CD14-positive monocyte (primary cell): ENCODE data around the gene LTBP2. TPM values are rescaled to one million over a fixed set of nuclear protein-coding genes. Genes with fewer than 3 reads are reported as not detected.

Experiments
- DNase-seq, 3 donors: peaks; one replicate each; pipeline ENCODE4 v3.0.0-alpha.2; 2011 to 2022
- H2AFZ ChIP-seq: 2 replicates; pipeline ENCODE4 v1.6.0; 2012; ENCODE audit warnings: mild to moderate bottlenecking, low read depth, low read length, inconsistent platforms; ENCODE audit not compliant: insufficient read depth, poor library complexity, severe bottlenecking
- H3K27ac ChIP-seq, 2 donors: 1 replicate in 1 of 2; 2 replicates in 1 of 2; pipeline ENCODE4 v1.5.1; 2012 to 2013; ENCODE audit warnings: low read length in 2 of 2, control low read depth in 1 of 2, inconsistent platforms in 1 of 2, low read depth in 1 of 2, mild to moderate bottlenecking in 1 of 2
- H3K27me3 ChIP-seq, 2 donors: one replicate each; pipeline versions ENCODE4 v1.6.0 to v1.6.1; 2011 to 2013; ENCODE audit warnings: low read length in 2 of 2; ENCODE audit not compliant: control insufficient read depth in 2 of 2, insufficient read depth in 2 of 2
- H3K36me3 ChIP-seq, 2 donors: replicated peaks in 1 of 2; 1 replicate in 1 of 2; 2 replicates in 1 of 2; pipeline versions ENCODE4 v1.5.1 to v1.6.1; 2012 to 2013; ENCODE audit warnings: low read length in 2 of 2, control low read depth in 1 of 2, inconsistent platforms in 1 of 2, mild to moderate bottlenecking in 1 of 2; ENCODE audit not compliant: insufficient read depth in 2 of 2, control insufficient read depth in 1 of 2
- H3K4me1 ChIP-seq, 2 donors: 1 replicate in 1 of 2; 2 replicates in 1 of 2; pipeline versions ENCODE4 v1.5.1 to v1.6.1; 2012 to 2013; ENCODE audit warnings: low read length in 2 of 2, control low read depth in 1 of 2, inconsistent platforms in 1 of 2, mild to moderate bottlenecking in 1 of 2, moderate library complexity in 1 of 2; ENCODE audit not compliant: insufficient read depth in 2 of 2, control insufficient read depth in 1 of 2
- H3K4me2 ChIP-seq: replicated peaks from 2 replicates; pipeline ENCODE3; 2012; ENCODE audit warnings: low read length, moderate library complexity, mild to moderate bottlenecking; ENCODE audit not compliant: poor library complexity, severe bottlenecking; ENCODE audit errors: extremely low read depth
- H3K4me3 ChIP-seq, 3 experiments: fragments of 200-600 bp in 1 of 3; sonication (generic) in 1 of 3; replicated peaks in 1 of 3; 1 replicate in 2 of 3; 2 replicates in 1 of 3; pipeline ENCODE4 v1.5.1; 2011 to 2013; ENCODE audit warnings: low read length in 3 of 3, mild to moderate bottlenecking in 3 of 3, control low read depth in 2 of 3, low read depth in 2 of 3, inconsistent platforms in 1 of 3, moderate library complexity in 1 of 3
- H3K79me2 ChIP-seq: 2 replicates; pipeline ENCODE4 v1.6.0; 2012; ENCODE audit warnings: mild to moderate bottlenecking, control low read depth, inconsistent platforms, low read length, moderate library complexity; ENCODE audit not compliant: insufficient read depth
- H3K9ac ChIP-seq: 2 replicates; pipeline ENCODE4 v1.6.0; 2017; ENCODE audit warnings: low read length, mild to moderate bottlenecking; ENCODE audit not compliant: insufficient read depth, poor library complexity, severe bottlenecking
- H3K9me3 ChIP-seq, 2 donors: replicated peaks in 1 of 2; 1 replicate in 1 of 2; 2 replicates in 1 of 2; pipeline versions ENCODE4 v1.5.1 to v1.6.1; 2012 to 2013; ENCODE audit warnings: low read length in 2 of 2, control low read depth in 1 of 2; ENCODE audit not compliant: control insufficient read depth in 1 of 2, insufficient read depth in 1 of 2
- H4K20me1 ChIP-seq: 2 replicates; pipeline ENCODE4 v1.6.0; 2012; ENCODE audit warnings: mild to moderate bottlenecking, low read length, control low read depth, moderate library complexity; ENCODE audit not compliant: insufficient read depth
- H3K27ac Mint-ChIP-seq, 7 donors: one replicate each; pipeline ENCODE4 v1.8.0; 2020; ENCODE audit warnings: mild to moderate bottlenecking in 7 of 7, mixed read lengths in 7 of 7, moderate library complexity in 6 of 7, inconsistent platforms in 2 of 7
- H3K27me3 Mint-ChIP-seq, 3 donors: one replicate each; pipeline ENCODE4 v1.8.0; 2021 to 2022; ENCODE audit warnings: low read depth in 3 of 3, mild to moderate bottlenecking in 3 of 3, mixed read lengths in 3 of 3, moderate library complexity in 3 of 3, inconsistent platforms in 1 of 3
- H3K36me3 Mint-ChIP-seq, 2 donors: one replicate each; pipeline ENCODE4 v1.8.0; 2020; ENCODE audit warnings: mixed read lengths in 2 of 2, inconsistent platforms in 1 of 2, mild to moderate bottlenecking in 1 of 2
- H3K4me1 Mint-ChIP-seq: one replicate; pipeline ENCODE4 v1.8.0; 2020; ENCODE audit warnings: mild to moderate bottlenecking, mixed read lengths
- H3K4me3 Mint-ChIP-seq, 2 donors: one replicate each; pipeline ENCODE4 v1.8.0; 2020; ENCODE audit warnings: mild to moderate bottlenecking in 2 of 2, mixed read lengths in 2 of 2, moderate library complexity in 1 of 2
- H3K9me3 Mint-ChIP-seq, 7 donors: one replicate each; pipeline ENCODE4 v1.8.0; 2020 to 2022; ENCODE audit warnings: mixed read lengths in 7 of 7, mild to moderate bottlenecking in 6 of 7, moderate library complexity in 6 of 7, inconsistent platforms in 2 of 7
- CTCF ChIP-seq: fragments of 200-600 bp; IDR thresholded peaks from one replicate; pipeline ENCODE4 v1.8.0; 2022; ENCODE audit warnings: antibody characterized with exemption, mild to moderate bottlenecking
- WGBS: methylation state at CpG from one replicate; pipeline ENCODE4 v1.1.5; 2013; ENCODE audit warnings: missing lambda C conversion rate; ENCODE audit not compliant: insufficient coverage; 5-methylcytosine and 5-hydroxymethylcytosine counted together
- intact Hi-C, 2 donors: fragments of 100-400 bp; cut with micrococcal nuclease; formaldehyde crosslinking; loops; one replicate each; pipeline versions ENCODE4 v1.15.0 to v1.15.1; 2023
- polyA plus RNA-seq, 3 donors: library from polyadenylated mRNA; depleted of rRNA in 1 of 3; unstranded in 2 of 3; stranded (reverse) in 1 of 3; fragments of 300-500 nt in 2 of 3; fragments of >200 nt in 1 of 3; fragmentation: Illumina TruSeq in 2 of 3; gene quantifications; 1 replicate in 2 of 3; 2 replicates in 1 of 3; pipeline ENCODE4 v1.2.3, GENCODE V29; 2012 to 2021

The LTBP2 gene
- polyA plus RNA-seq, 3 donors: 0.04 to 0.24 (median 0.11) TPM

GRCh38 chr14:74622257-74622656, 10.2 kb upstream of the LTBP2 start:
- Mint-ChIP-seq H3K4me1 (peaks cover 51% of the 10 kb centered on the region), H3K36me3 (peaks cover 7 to 12% of the 10 kb centered on the region in 2 donors), H3K4me3 (no peak overlapping the region), H3K9me3 (peaks cover 0 to 2% (median 0%) of the 10 kb centered on the region in 7 donors), H3K27me3 (peaks cover 9 to 23% (median 11%) of the 10 kb centered on the region in 3 donors), H3K27ac (peak overlapping the region in 1 of 7 donors; percentile 40)
- Histone ChIP-seq H3K9me3 (no peaks in the 10 kb centered on the region), H3K9ac (no peak overlapping the region), H4K20me1 (no peaks in the 10 kb centered on the region), H3K4me1 (peaks cover 49 to 55% of the 10 kb centered on the region in 2 donors), H3K4me2 (no peak overlapping the region), H3K79me2 (no peaks in the 10 kb centered on the region), H3K36me3 (no peaks in the 10 kb centered on the region), H2AFZ (no peak overlapping the region), H3K27me3 (no peaks in the 10 kb centered on the region), H3K27ac (no peak overlapping the region), H3K4me3 (no peak overlapping the region)
- no peak for DNase-seq
- WGBS: 96% methylated on average over 4 of the region's 5 CpGs
- no peak for TF ChIP-seq CTCF
- intact Hi-C loops: no loop called here

- Mint-ChIP-seq H3K27ac (peak overlapping the region in 1 of 7 donors; percentile 71), H3K9me3 (peaks cover 0 to 2% (median 0%) of the 10 kb centered on the region in 7 donors), H3K4me1 (peaks cover 53% of the 10 kb centered on the region), H3K4me3 (no peak overlapping the region), H3K36me3 (peaks cover 7 to 12% of the 10 kb centered on the region in 2 donors), H3K27me3 (peaks cover 9 to 23% (median 11%) of the 10 kb centered on the region in 3 donors)
- no peak overlapping the region for H3K4me3 ChIP-seq
- intact Hi-C loops: no loop called here
- no peaks in the 10 kb centered on the region for H3K79me2 ChIP-seq
- H3K4me1 ChIP-seq: peaks cover 49 to 55% of the 10 kb centered on the region in 2 donors
- H2AFZ ChIP-seq: no peak overlapping the region
- no peak overlapping the region for H3K4me2 ChIP-seq
- H3K36me3 ChIP-seq: no peaks in the 10 kb centered on the region
- H3K27me3 ChIP-seq: no peaks in the 10 kb centered on the region
- no peak overlapping the region for H3K9ac ChIP-seq
- H3K27ac ChIP-seq: no peak overlapping the region
- TF ChIP-seq CTCF: no peak
- no peak for DNase-seq
- 94% methylated on average over 6 of the region's 6 CpGs for WGBS
- H4K20me1 ChIP-seq: no peaks in the 10 kb centered on the region
- no peaks in the 10 kb centered on the region for H3K9me3 ChIP-seq
These were observed 9.5 kb upstream of the LTBP2 start for GRCh38 chr14:74621556-74621955.
